ENCODE measurements around the gene RFLNA.

GRCh38 chr12:124296295-124296915 is 1.5 kb downstream of the RFLNA start:
- TF ChIP-seq, protein P1, sequence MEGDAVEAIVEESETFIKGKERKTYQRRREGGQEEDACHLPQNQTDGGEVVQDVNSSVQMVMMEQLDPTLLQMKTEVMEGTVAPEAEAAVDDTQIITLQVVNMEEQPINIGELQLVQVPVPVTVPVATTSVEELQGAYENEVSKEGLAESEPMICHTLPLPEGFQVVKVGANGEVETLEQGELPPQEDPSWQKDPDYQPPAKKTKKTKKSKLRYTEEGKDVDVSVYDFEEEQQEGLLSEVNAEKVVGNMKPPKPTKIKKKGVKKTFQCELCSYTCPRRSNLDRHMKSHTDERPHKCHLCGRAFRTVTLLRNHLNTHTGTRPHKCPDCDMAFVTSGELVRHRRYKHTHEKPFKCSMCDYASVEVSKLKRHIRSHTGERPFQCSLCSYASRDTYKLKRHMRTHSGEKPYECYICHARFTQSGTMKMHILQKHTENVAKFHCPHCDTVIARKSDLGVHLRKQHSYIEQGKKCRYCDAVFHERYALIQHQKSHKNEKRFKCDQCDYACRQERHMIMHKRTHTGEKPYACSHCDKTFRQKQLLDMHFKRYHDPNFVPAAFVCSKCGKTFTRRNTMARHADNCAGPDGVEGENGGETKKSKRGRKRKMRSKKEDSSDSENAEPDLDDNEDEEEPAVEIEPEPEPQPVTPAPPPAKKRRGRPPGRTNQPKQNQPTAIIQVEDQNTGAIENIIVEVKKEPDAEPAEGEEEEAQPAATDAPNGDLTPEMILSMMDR (conservative IDR thresholded peaks at IDR 0.05; ENCODE audit: low read length) = no peak
- no peak for TF ChIP-seq EZH2phosphoT487 (IDR thresholded peaks at IDR 0.05; ENCODE audit: borderline replicate concordance)
